Lung (tissue), 12 donors: Measurements from ENCODE around the gene CD247. TPM values are rescaled to one million over a fixed set of nuclear protein-coding genes. Genes with fewer than 3 reads are reported as not detected.

Source experiments
- ATAC-seq: fragments of 200-7000 bp; cut with Tn5 transposase; one replicate; pipeline ENCODE4 v1.9.1; 2020; ENCODE audit warnings: moderate number of reproducible peaks; ENCODE audit not compliant: insufficient read depth, low FRiP score
- DNase-seq, 3 donors: peaks; one replicate each; pipeline ENCODE4 v3.0.0-alpha.2; 2013 to 2017
- H3K27ac ChIP-seq, 2 donors: one replicate each; pipeline ENCODE4 v1.5.1; 2013; ENCODE audit warnings: mild to moderate bottlenecking in 2 of 2, moderate library complexity in 2 of 2, control low read depth in 1 of 2, inconsistent platforms in 1 of 2, low read depth in 1 of 2, low read length in 1 of 2
- H3K27me3 ChIP-seq, 3 donors: one replicate each; pipeline ENCODE4 v1.5.1; 2013; ENCODE audit warnings: low read length in 2 of 3; ENCODE audit not compliant: control insufficient read depth in 3 of 3, insufficient read depth in 3 of 3
- H3K36me3 ChIP-seq, 4 donors: one replicate each; pipeline ENCODE4 v1.5.1; 2013; ENCODE audit warnings: low read length in 4 of 4, mild to moderate bottlenecking in 1 of 4, moderate library complexity in 1 of 4; ENCODE audit not compliant: control insufficient read depth in 4 of 4, insufficient read depth in 4 of 4
- H3K4me1 ChIP-seq, 5 donors: one replicate each; pipeline ENCODE4 v1.5.1; 2013; ENCODE audit warnings: low read length in 5 of 5, mild to moderate bottlenecking in 2 of 5, moderate library complexity in 1 of 5; ENCODE audit not compliant: control insufficient read depth in 5 of 5, insufficient read depth in 5 of 5
- H3K4me3 ChIP-seq: one replicate; pipeline ENCODE4 v1.5.1; 2013; ENCODE audit warnings: mild to moderate bottlenecking, control low read depth, moderate library complexity
- H3K9ac ChIP-seq, 2 donors: one replicate each; pipeline ENCODE4 v1.5.1; 2013; ENCODE audit warnings: low read length in 2 of 2, control low read depth in 1 of 2; ENCODE audit not compliant: insufficient read depth in 1 of 2
- H3K9me3 ChIP-seq, 4 donors: one replicate each; pipeline ENCODE4 v1.5.1; 2013; ENCODE audit warnings: low read length in 3 of 4, mild to moderate bottlenecking in 1 of 4, moderate library complexity in 1 of 4; ENCODE audit not compliant: control insufficient read depth in 4 of 4, insufficient read depth in 3 of 4
- WGBS, 2 donors: extraction: QIAGEN DNeasy Blood & Tissue Kit; methylation state at CpG; one replicate each; pipeline ENCODE4 v1.1.7; 2013; 5-methylcytosine and 5-hydroxymethylcytosine counted together
- polyA plus RNA-seq, 2 donors: library from polyadenylated mRNA; stranded (reverse); fragments of 200-250 nt; gene quantifications; one replicate each; pipeline ENCODE4 v1.2.1, GENCODE V29; 2013
- total RNA-seq, 2 donors: library from RNA; depleted of rRNA in 1 of 2; stranded (reverse); fragments of >200 nt in 1 of 2; gene quantifications; one replicate each; pipeline ENCODE4 v1.2.1, GENCODE V29; 2014 to 2021
- TF ChIP-seq, protein P1 (sequence below): IDR thresholded peaks from 2 replicates; pipeline ENCODE4 v1.5.1; 2012; ENCODE audit warnings: mild to moderate bottlenecking; ENCODE audit errors: control extremely low read depth, extremely low read depth
- donor health status: control.
- donor health status: control.
- donor health status: Bipolar disorder and iron deficiency.
- donor health status: healthy.
- donor health status: DM: yes; HTN: yes; CAD: no.

CD247 gene
- total and polyA plus RNA-seq, 4 donors = 3.4 to 5.9 (median 3.8) TPM

DNA sequence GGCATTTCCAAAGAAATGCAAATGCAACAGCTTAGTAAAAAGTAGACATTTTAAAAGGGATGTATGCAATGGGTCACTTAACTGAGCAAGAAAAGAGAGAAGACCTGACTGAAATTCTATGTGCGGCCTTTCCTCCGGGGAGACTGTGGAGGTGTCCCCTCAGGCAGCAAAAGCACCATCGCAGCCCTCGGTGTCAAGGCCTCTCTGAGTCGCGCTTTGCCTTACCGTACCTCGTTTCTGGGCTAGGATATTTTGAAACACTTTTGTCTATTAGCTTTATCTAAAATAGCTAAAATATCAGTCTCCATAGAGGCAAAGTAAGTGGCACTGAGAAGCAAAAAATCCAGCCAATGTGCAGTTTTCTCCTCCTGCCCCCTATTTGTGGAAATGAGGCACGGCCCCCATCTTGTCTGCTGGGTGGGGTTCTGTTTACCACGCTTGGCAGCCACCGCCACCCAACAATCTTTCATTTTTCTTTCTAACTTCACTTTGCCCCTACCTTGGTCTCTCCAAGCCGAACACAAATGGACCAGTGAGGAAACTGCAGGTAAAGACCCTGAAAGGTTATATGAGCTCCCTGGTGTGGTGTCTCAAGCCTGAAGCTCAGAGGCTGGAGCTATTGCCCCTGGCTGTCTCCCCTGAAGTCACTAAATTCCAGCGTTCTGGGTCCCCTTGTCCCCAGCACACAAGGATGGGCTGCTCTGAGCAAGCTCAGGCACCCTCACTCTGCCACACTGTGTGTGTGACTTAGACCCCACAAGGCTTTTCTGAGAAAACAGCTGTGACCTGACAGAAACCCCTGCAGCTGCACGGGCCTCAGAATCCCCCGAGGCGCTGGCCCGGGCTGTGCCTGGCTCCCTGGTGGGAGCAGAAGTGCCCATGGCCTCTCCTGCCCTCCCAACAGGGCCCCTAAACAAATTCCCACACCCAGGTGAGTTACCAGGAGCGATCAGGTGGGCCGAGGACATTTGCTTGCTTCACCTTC is 1.6 kb downstream of the CD247 start:
- H3K27ac ChIP-seq = peak overlapping the region in 1 of 2 donors; percentile 26

DNA sequence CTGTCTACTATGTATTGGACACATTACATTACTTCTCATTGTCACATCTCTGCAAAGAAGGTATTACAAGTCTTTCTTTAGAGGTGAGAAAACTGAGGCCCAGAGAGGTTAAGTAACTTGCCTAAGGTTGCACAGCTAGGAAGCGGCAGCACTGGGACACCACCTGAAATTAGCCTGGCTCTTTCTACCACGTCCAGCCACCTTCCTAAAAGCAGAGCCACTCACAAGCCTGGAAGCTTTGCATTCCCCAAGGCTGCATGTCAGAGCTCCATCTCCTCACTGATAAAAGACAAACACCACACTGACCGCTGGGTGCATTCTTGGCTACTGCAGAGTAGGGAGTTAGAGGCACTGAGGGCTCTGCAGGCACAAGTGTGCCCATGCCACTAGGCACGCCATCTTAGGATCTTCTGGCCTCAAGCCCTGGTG is 2.4 kb downstream of the CD247 start:
- Histone ChIP-seq H3K4me3 (no peak overlapping the region), H3K36me3 (no peaks in the 10 kb centered on the region), H3K9ac (no peak overlapping the region), H3K4me1 (no peaks in the 10 kb centered on the region), H3K27me3 (peaks cover 0 to 3% (median 0%) of the 10 kb centered on the region in 3 donors), H3K9me3 (no peaks in the 10 kb centered on the region), H3K27ac (no peak overlapping the region)
- TF ChIP-seq, protein P1, sequence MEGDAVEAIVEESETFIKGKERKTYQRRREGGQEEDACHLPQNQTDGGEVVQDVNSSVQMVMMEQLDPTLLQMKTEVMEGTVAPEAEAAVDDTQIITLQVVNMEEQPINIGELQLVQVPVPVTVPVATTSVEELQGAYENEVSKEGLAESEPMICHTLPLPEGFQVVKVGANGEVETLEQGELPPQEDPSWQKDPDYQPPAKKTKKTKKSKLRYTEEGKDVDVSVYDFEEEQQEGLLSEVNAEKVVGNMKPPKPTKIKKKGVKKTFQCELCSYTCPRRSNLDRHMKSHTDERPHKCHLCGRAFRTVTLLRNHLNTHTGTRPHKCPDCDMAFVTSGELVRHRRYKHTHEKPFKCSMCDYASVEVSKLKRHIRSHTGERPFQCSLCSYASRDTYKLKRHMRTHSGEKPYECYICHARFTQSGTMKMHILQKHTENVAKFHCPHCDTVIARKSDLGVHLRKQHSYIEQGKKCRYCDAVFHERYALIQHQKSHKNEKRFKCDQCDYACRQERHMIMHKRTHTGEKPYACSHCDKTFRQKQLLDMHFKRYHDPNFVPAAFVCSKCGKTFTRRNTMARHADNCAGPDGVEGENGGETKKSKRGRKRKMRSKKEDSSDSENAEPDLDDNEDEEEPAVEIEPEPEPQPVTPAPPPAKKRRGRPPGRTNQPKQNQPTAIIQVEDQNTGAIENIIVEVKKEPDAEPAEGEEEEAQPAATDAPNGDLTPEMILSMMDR = no peak
- whole genome bisulfite sequencing, 2 donors = 81 to 88% methylated on average over 4 of the region's 4 CpGs
- DNase-seq (no peak), ATAC-seq (no peak)

More for the DNA sequence above, 1.6 kb downstream of the CD247 start:
- ATAC-seq (no peak), DNase-seq (no peak)
- Histone ChIP-seq H3K9me3 (no peaks in the 10 kb centered on the region), H3K36me3 (no peaks in the 10 kb centered on the region), H3K4me1 (no peaks in the 10 kb centered on the region), H3K9ac (no peak overlapping the region), H3K27me3 (peaks cover 0 to 3% (median 0%) of the 10 kb centered on the region in 3 donors), H3K4me3 (no peak overlapping the region)
- TF ChIP-seq, protein P1 = no peak
- 82 to 89% methylated on average over 19 of the region's 19 CpGs for WGBS, 2 donors

DNA sequence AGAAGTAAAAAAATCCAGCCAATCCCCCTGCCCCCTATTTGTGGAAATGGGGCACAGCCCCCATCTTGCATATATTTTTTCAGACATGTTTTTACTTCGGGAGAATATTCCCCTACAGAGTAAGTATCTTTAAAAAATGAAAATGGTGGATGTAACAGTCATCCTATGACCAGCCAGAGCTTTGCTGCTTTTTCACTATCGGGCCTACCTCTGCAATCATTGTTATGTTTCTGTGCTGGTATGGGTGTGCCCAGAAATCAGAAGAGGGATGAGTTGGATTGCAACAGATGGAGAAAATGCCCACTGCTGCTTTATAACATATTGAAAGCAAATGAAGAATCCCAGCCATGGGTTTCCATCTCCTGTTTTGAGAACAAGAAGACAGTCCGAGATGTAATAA is 2.9 kb downstream of the CD247 start:
- ATAC-seq = no peak
- WGBS, 2 donors = 92 to 95% methylated on average over 3 of the region's 3 CpGs
- Histone ChIP-seq H3K9ac (no peak overlapping the region), H3K4me3 (no peak overlapping the region), H3K36me3 (no peaks in the 10 kb centered on the region), H3K4me1 (no peaks in the 10 kb centered on the region), H3K27ac (no peak overlapping the region), H3K27me3 (peaks cover 0 to 3% (median 0%) of the 10 kb centered on the region in 3 donors), H3K9me3 (no peaks in the 10 kb centered on the region)
- TF ChIP-seq, protein P1 = no peak
- DNase-seq = no peak
